DLD1 (cell line): Measurements from ENCODE around the gene GAS6.
"Not testable (repeated sequence)": the region's sequence is repeated elsewhere in the genome, so short reads cannot be mapped to it uniquely, and the experiment has no call there.

Experiments used
- in situ Hi-C: cut with HindIII; loops from 2 replicates; pipeline ENCODE4 v1.10.0; 2017; ENCODE audit warnings: low sequenced_read_pairs

The GAS6 gene

GRCh38 chr13:113874579-113875428, 10.9 kb upstream of the GAS6 start:
- in situ Hi-C loops: no loop called here

GRCh38 chr13:113874177-113874576, 10.3 kb upstream of the GAS6 start:
- in situ Hi-C loops: no loop called here

GRCh38 chr13:113869263-113869662, 5.4 kb upstream of the GAS6 start:
- in situ Hi-C loops: no loop called here

DNA sequence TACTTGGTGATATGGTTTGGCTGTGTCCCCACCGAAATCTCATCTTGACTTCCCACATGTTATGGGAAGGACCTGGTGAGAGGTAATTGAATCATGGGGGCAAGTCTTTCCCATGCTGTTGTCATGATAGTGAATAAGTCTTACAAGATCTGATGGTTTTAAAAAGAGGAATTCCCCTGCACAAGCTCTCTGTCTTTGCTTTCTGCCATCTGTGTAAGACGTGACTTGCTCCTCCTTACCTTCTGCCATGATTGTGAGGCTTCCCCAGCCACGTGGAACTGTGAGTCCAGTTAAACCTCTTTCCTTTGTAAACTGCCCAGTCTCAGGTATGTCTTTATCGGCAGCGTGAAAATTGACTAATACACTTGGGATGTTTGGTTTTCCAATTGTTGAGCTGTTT, 4.0 kb upstream of the GAS6 start:
- in situ Hi-C loops: not testable (repeated sequence)

DNA sequence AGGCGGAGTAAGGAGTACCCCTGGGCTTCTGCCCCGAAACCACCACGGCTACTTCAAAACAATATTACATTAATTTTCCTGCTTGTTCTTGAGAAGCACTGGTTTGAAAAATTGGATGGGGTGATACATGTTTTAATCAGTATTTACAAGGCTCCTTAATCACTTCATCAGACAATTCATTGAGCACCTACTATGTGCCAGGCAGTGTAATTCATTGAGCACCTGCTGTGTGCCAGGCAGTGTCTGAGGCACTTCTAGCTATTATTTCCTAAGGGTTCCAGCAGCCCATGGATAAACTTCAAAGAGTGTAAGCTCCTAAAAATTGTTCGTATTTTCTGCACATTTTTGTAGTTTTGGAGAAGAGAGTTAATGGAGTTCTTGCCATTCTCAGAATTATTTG, 1.6 kb upstream of the GAS6 start:
- in situ Hi-C loops: no loop called here

DNA sequence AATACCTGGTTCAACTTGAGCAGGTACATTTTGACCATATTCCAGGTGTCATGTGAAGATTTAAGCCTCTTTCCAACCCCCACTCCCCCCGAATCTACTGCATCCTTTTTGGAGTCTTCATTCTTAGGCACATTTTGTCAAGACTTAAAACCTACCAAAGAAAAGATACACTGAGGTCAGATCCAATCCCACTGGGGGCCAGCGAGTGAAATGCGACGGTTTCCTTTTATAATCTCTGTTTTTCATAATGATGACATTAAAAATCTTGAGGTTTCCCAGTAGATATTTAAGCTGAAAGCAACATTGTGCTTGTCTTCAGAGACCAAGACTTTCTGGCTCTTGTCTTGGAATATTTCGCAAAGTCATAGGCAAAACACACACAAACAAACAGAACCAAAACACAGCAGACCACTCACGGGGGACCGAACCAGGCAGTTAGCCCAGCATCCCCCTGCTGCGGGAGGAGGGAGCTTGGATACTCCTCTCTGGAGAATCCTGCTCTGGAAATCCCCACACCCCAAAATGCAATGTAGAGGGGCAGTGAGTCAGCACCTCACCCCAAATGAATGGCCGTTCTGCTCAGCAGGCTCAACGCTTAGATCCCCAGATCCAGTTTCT, 506 bp upstream of the GAS6 start:
- in situ Hi-C loops: no loop called here

DNA sequence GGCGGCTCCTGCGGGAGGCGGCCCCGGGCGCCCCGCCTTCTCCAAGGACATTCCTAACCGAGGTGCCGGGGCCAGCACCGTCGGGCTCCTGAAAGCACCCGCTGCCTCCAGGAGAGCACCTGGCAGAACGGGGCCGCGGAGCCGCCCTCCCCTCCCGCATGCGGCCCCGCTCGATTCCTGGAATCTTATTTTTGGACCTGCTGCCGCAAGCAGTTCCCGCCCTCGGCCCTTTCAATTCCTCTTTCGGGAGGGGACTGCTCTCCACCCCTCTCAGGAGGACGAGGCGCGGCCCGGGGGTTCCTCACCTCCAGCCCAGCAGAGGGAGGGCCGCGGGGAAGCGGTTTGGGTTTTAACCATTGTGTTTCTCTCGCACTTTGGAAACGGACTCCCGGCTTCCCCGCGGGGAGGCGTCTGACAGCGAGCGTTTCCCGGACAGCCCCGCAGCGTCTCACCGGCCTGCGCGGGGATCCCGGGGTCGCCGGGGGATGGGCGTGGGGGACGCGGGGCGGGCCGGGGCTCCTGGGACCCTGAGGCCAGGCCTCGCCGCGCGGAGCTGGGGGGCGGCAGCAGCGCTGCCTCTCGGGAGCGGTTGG, 849 bp downstream of the GAS6 start:
- in situ Hi-C loops: no loop called here

GRCh38 chr13:113862191-113862930, 1.5 kb downstream of the GAS6 start:
- in situ Hi-C loops: no loop called here

DNA sequence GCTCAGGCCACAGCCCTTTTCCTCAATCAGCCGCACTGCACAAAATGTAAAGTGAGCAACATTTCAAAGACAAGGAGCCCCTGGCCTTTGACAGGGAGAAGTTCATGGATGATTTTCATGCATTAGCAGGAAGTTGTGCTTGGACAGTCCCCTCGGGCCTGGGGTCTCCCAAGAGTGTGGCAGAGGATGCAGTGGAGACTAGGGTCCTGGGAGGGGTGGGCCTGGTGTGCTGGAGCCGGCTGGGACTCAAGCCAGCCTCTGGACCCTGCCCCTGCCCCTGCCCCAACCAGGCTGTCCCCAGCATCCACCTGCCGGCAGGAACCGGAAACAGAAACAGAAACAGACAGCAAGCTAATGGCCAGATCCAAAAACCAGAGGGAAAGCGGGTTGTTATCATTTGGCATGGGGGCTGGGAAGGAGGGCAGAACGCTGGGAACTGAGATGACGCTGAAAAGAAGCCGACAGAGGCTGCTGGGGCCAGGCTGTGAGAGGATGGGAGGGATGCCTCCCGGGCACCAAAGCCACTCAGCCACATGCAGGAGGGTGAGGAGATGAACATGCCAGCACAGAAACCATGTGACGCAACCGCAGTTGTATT, 2.3 kb downstream of the GAS6 start:
- in situ Hi-C loops: no loop called here

GRCh38 chr13:113860665-113861432, 3.0 kb downstream of the GAS6 start:
- in situ Hi-C loops: no loop called here

DNA sequence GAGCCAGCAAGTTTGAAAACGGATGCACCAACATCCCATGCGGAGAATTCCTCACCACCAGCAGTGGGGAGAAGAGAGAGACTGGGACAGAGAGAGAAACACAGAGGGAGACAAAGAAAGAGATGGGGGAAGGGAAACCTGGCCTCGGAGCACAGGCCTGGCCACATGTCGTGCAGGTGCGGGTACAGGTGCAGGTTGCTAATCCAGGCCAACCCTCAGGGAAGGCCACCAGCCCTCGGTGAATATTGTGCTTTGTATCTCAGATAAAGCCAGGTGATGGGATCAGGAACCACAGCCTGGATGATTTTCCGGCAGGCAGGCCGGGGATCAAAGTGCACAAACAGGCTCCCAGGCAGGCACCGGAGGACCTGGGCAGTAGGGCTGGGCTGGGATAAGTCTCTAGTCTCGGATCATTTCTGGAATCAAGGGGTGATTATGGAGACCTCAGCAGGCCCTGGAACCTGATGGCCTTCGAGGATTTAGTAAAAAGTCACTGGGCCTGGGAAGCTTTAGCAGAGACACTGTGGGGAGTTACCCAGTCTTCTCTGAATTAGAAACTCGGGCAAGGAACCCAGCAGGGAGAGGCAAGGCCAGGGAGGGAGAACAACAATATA, 3.7 kb downstream of the GAS6 start:
- in situ Hi-C loops: no loop called here

- in situ Hi-C loops: no loop called here
Observed at GRCh38 chr13:113859311-113860050, 4.4 kb downstream of the GAS6 start.

- in situ Hi-C loops: no loop called here
Observed at GRCh38 chr13:113857531-113858195, 6.2 kb downstream of the GAS6 start.

- in situ Hi-C loops: no loop called here
Observed at GRCh38 chr13:113856716-113857065, 7.2 kb downstream of the GAS6 start.

- in situ Hi-C loops: no loop called here
Observed at GRCh38 chr13:113855931-113856715, 7.8 kb downstream of the GAS6 start.

GRCh38 chr13:113855012-113855921, 8.6 kb downstream of the GAS6 start:
- in situ Hi-C loops: no loop called here
